ENCODE measurements around the gene GALNS. TPM values are rescaled to one million over a fixed set of nuclear protein-coding genes. Genes with fewer than 3 reads are reported as not detected.
A peak's percentile ranks its signal among the peaks of the same experiment; 100 is the strongest.

GALNS gene
- total RNA-seq, 2 experiments from 2014 or later: 30.8 to 38.8 TPM

GRCh38 chr16:88783391-88784073 lies 73.2 kb downstream of the GALNS start:
- peak overlapping the region; percentile 76 for H3K4me3 Mint-ChIP-seq
- ATAC-seq (no peak), DNase-seq (no peak)
- no peaks in the 10 kb centered on the region for H3K27me3 Mint-ChIP-seq
- H3K36me3 Mint-ChIP-seq: peaks cover 2% of the 10 kb centered on the region
- H3K27ac Mint-ChIP-seq: peak overlapping the region; percentile 88
- CTCF ChIA-PET: interaction anchor here (0.5 to 7.7 kb wide), 10 partner anchors 11 to 188 kb away, joined by 3 to 90 read pairs (median 5); partner anchors contain the start of genes APRT and CDT1
- no peaks in the 10 kb centered on the region for H3K9me3 Mint-ChIP-seq (ENCODE audit: low read depth)
- H3K4me1 Mint-ChIP-seq: peaks cover 49% of the 10 kb centered on the region

- no peaks in the 10 kb centered on the region for H3K27me3 Mint-ChIP-seq
- ATAC-seq (peak; percentile 29), DNase-seq (peak; percentile 81)
- peak overlapping the region; percentile 88 for H3K27ac Mint-ChIP-seq
- no peaks in the 10 kb centered on the region for H3K9me3 Mint-ChIP-seq (ENCODE audit: low read depth)
- CTCF ChIA-PET: interaction anchor here (0.7 to 7.7 kb wide), 13 partner anchors 11 to 314 kb away, joined by 3 to 90 read pairs (median 4); partner anchors contain the start of genes APRT and CDT1
- H3K4me3 Mint-ChIP-seq: peak overlapping the region; percentile 76
- peaks cover 3% of the 10 kb centered on the region for H3K36me3 Mint-ChIP-seq
- peaks cover 54% of the 10 kb centered on the region for H3K4me1 Mint-ChIP-seq
These were observed 74.0 kb downstream of the GALNS start for GRCh38 chr16:88782454-88783390.

GRCh38 chr16:88781140-88782077 lies 75.3 kb downstream of the GALNS start:
- DNase-seq (peak; percentile 85), ATAC-seq (peak; percentile 50)
- H3K27ac Mint-ChIP-seq: peak overlapping the region; percentile 88
- H3K36me3 Mint-ChIP-seq: peaks cover 5% of the 10 kb centered on the region
- CTCF ChIA-PET: interaction anchor here (0.8 to 7.7 kb wide), 20 partner anchors 10 to 435 kb away, joined by 3 to 90 read pairs (median 4); partner anchors contain the start of genes APRT, CDT1, GALNS and TRAPPC2L
- peaks cover 57% of the 10 kb centered on the region for H3K4me1 Mint-ChIP-seq
- no peaks in the 10 kb centered on the region for H3K27me3 Mint-ChIP-seq
- peak overlapping the region; percentile 76 for H3K4me3 Mint-ChIP-seq
- H3K9me3 Mint-ChIP-seq (ENCODE audit: low read depth): no peaks in the 10 kb centered on the region

GRCh38 chr16:88780142-88781062 lies 76.3 kb downstream of the GALNS start:
- Mint-ChIP-seq H3K4me1 (peaks cover 54% of the 10 kb centered on the region), H3K9me3 (ENCODE audit: low read depth) (no peaks in the 10 kb centered on the region), H3K36me3 (peaks cover 5% of the 10 kb centered on the region), H3K27ac (peak overlapping the region; percentile 88), H3K4me3 (peak overlapping the region; percentile 76), H3K27me3 (no peaks in the 10 kb centered on the region)
- CTCF ChIA-PET: interaction anchor here (0.6 to 7.7 kb wide), 17 partner anchors 9 to 436 kb away, joined by 3 to 90 read pairs (median 4); partner anchors contain the start of genes APRT, CDT1, GALNS and TRAPPC2L
- ATAC-seq: no peak
- no peak for DNase-seq

- Mint-ChIP-seq H3K9me3 (ENCODE audit: low read depth) (no peaks in the 10 kb centered on the region), H3K36me3 (peaks cover 5% of the 10 kb centered on the region), H3K4me3 (peak overlapping the region; percentile 76), H3K4me1 (peaks cover 54% of the 10 kb centered on the region), H3K27me3 (no peaks in the 10 kb centered on the region), H3K27ac (peak overlapping the region; percentile 88)
- ATAC-seq (no peak), DNase-seq (no peak)
- CTCF ChIA-PET: interaction anchor here (0.6 to 7.7 kb wide), 9 partner anchors 18 to 146 kb away, joined by 3 to 90 read pairs (median 3); partner anchors contain the start of genes APRT, GALNS and TRAPPC2L
These were observed 77.2 kb downstream of the GALNS start for GRCh38 chr16:88779406-88780141.

- ATAC-seq (no peak), DNase-seq (no peak)
- Mint-ChIP-seq H3K27ac (peak overlapping the region; percentile 49), H3K27me3 (no peaks in the 10 kb centered on the region), H3K4me3 (no peak overlapping the region), H3K4me1 (peaks cover 53% of the 10 kb centered on the region), H3K9me3 (ENCODE audit: low read depth) (no peaks in the 10 kb centered on the region), H3K36me3 (peaks cover 5% of the 10 kb centered on the region)
- CTCF ChIA-PET: interaction anchor here (7.7 kb wide), 1 partner anchor 34 kb away, joined by 90 read pairs; no protein-coding TSS in a partner anchor
These were observed 78.1 kb downstream of the GALNS start for GRCh38 chr16:88778541-88779065.

GRCh38 chr16:88778271-88778525 lies 78.5 kb downstream of the GALNS start:
- Mint-ChIP-seq H3K4me3 (no peak overlapping the region), H3K9me3 (ENCODE audit: low read depth) (no peaks in the 10 kb centered on the region), H3K27ac (no peak overlapping the region), H3K36me3 (peaks cover 5% of the 10 kb centered on the region), H3K27me3 (no peaks in the 10 kb centered on the region), H3K4me1 (peaks cover 49% of the 10 kb centered on the region)
- no peak for DNase-seq
- CTCF ChIA-PET: interaction anchor here (7.7 kb wide), 1 partner anchor 34 kb away, joined by 90 read pairs; no protein-coding TSS in a partner anchor
- no peak for ATAC-seq

- Mint-ChIP-seq H3K9me3 (ENCODE audit: low read depth) (no peaks in the 10 kb centered on the region), H3K4me1 (peaks cover 44% of the 10 kb centered on the region), H3K4me3 (no peak overlapping the region), H3K36me3 (peaks cover 3% of the 10 kb centered on the region), H3K27ac (peak overlapping the region; percentile 36), H3K27me3 (no peaks in the 10 kb centered on the region)
- no peak for ATAC-seq
- DNase-seq: no peak
- CTCF ChIA-PET: interaction anchor here (7.7 kb wide), 1 partner anchor 33 kb away, joined by 90 read pairs; no protein-coding TSS in a partner anchor
These were observed 79.1 kb downstream of the GALNS start for GRCh38 chr16:88777471-88778270.

GRCh38 chr16:88775825-88776224 lies 80.9 kb downstream of the GALNS start:
- H3K4me1 Mint-ChIP-seq: peaks cover 32% of the 10 kb centered on the region
- CTCF ChIA-PET: no interaction called here
- no peak overlapping the region for H3K4me3 Mint-ChIP-seq
- no peaks in the 10 kb centered on the region for H3K9me3 Mint-ChIP-seq (ENCODE audit: low read depth)
- no peak for DNase-seq
- no peak for ATAC-seq
- peaks cover 3% of the 10 kb centered on the region for H3K36me3 Mint-ChIP-seq
- H3K27me3 Mint-ChIP-seq: no peaks in the 10 kb centered on the region
- H3K27ac Mint-ChIP-seq: no peak overlapping the region

- no peak overlapping the region for H3K4me3 Mint-ChIP-seq
- peaks cover 3% of the 10 kb centered on the region for H3K36me3 Mint-ChIP-seq
- CTCF ChIA-PET: interaction anchor here (1.2 kb wide), 1 partner anchor 31 kb away, joined by 4 read pairs; no protein-coding TSS in a partner anchor
- H3K27me3 Mint-ChIP-seq: no peaks in the 10 kb centered on the region
- ATAC-seq (no peak), DNase-seq (no peak)
- no peaks in the 10 kb centered on the region for H3K9me3 Mint-ChIP-seq (ENCODE audit: low read depth)
- no peak overlapping the region for H3K27ac Mint-ChIP-seq
- H3K4me1 Mint-ChIP-seq: peaks cover 22% of the 10 kb centered on the region
These were observed 82.0 kb downstream of the GALNS start for GRCh38 chr16:88774544-88775393.
